ENCODE data around the gene HSPA5.

The HSPA5 gene

DNA sequence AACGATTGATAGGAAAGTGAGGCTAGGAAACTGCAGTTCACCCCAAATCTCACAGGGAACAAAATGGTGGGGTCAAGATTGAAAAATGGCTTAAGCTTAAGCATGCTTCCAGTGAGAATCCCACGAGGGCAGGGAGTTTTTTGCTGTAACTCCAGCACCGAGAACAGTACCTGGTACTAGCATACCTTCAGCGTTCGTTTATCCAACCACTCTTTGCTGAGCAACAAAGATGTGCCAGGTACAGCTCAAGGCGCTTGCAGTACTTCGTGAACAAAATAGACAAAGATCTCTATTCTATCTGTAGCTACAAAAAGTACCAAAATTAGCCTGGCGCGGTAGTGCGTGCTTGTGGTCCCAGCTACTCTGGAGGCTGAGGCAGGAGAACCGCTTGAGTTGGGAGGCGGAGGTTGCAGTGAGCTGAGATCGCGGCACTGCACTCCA, 50.8 kb downstream of the HSPA5 start:
- no peak for DNase-seq (ENCODE audit: low read depth, low spot score)
- Histone ChIP-seq H3K27ac (ENCODE audit: low read length) (no peak overlapping the region), H3K36me3 (ENCODE audit: control insufficient read depth, insufficient read depth, low read length) (no peaks in the 10 kb centered on the region), H3K27me3 (ENCODE audit: control insufficient read depth, insufficient read depth, low read length) (no peaks in the 10 kb centered on the region), H3K4me3 (ENCODE audit: low read length) (peak overlapping the region; percentile 99; the same call in 1 of the 2 replicates), H3K9me3 (ENCODE audit: control insufficient read depth, insufficient read depth, low read length) (no peaks in the 10 kb centered on the region), H3K4me1 (ENCODE audit: control insufficient read depth, insufficient read depth, low read length) (no peaks in the 10 kb centered on the region; the same call in 1 of the 2 replicates)
- WGBS (ENCODE audit: insufficient coverage, insufficient read length), result no CpG with 5 or more reads among the region's 14 CpGs

DNA sequence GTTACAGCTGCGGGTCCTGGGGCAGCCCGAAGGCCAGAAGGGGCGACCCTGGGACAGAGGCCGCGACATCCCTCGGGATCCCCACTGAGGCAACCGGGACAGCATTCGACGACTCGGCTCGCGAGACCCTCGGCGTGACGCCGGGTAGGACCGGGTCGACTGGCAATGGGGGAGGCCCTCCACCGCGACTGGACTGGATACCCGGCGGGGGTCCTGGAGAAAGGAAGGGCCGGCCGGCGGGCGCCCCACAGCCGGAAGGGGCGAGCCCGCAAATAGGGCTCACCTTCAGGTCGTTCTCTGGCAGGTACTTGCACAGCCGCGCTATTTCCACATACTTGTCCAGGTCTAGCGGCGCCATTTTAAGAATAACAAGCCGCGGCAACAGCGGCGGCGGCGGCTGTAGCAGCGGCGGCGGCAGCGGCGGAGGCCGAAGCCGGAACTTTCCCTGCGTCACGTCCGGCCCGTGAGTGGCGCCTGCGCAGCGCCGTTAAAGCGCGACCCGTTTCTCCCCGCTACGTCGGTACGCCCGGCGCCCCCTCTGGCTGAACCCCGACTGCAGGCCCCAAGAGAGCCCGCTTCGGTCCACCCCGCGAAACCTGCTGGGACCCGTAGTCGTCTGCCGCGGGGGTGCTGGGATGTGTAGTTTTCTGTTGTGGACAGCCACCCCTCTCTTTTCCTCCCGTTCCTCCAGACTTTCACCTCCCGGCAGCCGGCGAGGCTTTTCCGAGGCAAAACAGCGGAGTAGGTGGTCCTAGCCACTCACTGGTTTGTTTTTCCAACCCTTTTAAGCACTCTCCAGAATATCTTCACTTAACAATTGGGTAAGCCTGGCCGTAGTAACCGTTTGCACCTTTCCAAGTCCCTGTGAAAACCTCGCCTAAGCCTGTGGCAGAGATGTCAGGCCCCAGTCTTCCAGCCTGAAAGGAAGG, 51.5 kb downstream of the HSPA5 start, which contains the start of gene PPP6C:
Gene PPP6C, minus strand, starts transcription at position 443 of the 929 bp plus-strand sequence. Its CDS starts 85 bp downstream, at position 358.
- H3K27ac ChIP-seq (ENCODE audit: low read length), result no peak within 1 kb of the TSS
- DNase-seq (ENCODE audit: low read depth, low spot score), result peak; percentile 89
- H3K4me1 ChIP-seq (ENCODE audit: control insufficient read depth, insufficient read depth, low read length), result no peaks in the 10 kb centered on the region; the same call in 1 of the 2 replicates

DNA sequence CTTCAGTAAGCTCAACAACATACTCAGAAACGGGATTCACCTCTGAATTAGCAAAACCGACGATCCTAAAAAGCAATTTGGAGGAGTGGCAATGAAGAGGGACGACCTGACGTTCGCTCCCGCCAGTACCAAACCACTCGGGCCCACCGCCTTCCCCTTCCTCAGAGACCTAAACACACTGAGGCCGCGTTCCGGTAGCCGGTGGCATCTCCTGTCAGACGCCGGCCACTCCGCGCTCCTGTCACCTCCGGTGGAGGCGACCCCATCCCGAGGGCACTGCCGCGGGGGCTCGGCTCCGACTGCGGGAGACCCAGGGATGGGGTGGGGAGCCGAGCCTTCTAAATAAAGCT, 52.2 kb downstream of the HSPA5 start:
- Histone ChIP-seq H3K4me1 (ENCODE audit: control insufficient read depth, insufficient read depth, low read length) (no peaks in the 10 kb centered on the region; the same call in 1 of the 2 replicates), H3K4me3 (ENCODE audit: low read length) (peak overlapping the region; percentile 99), H3K36me3 (ENCODE audit: control insufficient read depth, insufficient read depth, low read length) (no peaks in the 10 kb centered on the region), H3K27me3 (ENCODE audit: control insufficient read depth, insufficient read depth, low read length) (no peaks in the 10 kb centered on the region), H3K9me3 (ENCODE audit: control insufficient read depth, insufficient read depth, low read length) (no peaks in the 10 kb centered on the region), H3K27ac (ENCODE audit: low read length) (no peak overlapping the region)
- WGBS (ENCODE audit: insufficient coverage, insufficient read length), result no CpG with 5 or more reads among the region's 26 CpGs
- no peak for DNase-seq (ENCODE audit: low read depth, low spot score)

More for the DNA sequence above, 51.5 kb downstream of the HSPA5 start, which contains the start of gene PPP6C:
- no CpG with 5 or more reads among the region's 82 CpGs for WGBS (ENCODE audit: insufficient coverage, insufficient read length)
- Histone ChIP-seq H3K27me3 (ENCODE audit: control insufficient read depth, insufficient read depth, low read length) (no peaks in the 10 kb centered on the region), H3K36me3 (ENCODE audit: control insufficient read depth, insufficient read depth, low read length) (no peaks in the 10 kb centered on the region), H3K9me3 (ENCODE audit: control insufficient read depth, insufficient read depth, low read length) (no peaks in the 10 kb centered on the region), H3K4me3 (ENCODE audit: low read length) (peak within 1 kb of the TSS; percentile 99)

All from iPS DF 6.9 (cell line).